K562 (cell line): ENCODE results near the gene PPP1R15A. TPM values are rescaled to one million over a fixed set of nuclear protein-coding genes. Genes with fewer than 3 reads are reported as not detected.
A peak's percentile ranks its signal among the peaks of the same experiment; 100 is the strongest.
"Not testable (repeated sequence)": the region's sequence is repeated elsewhere in the genome, so short reads cannot be mapped to it uniquely, and the experiment has no call there.

Experiments
- ESRRA ChIP-seq: fragments of 450-650 bp; IDR thresholded peaks from 2 replicates; pipeline ENCODE4 v1.6.1; 2014; ENCODE audit warnings: low read depth, mild to moderate bottlenecking, moderate library complexity, borderline replicate concordance
- FOS ChIP-seq: IDR thresholded peaks from 3 replicates; pipeline ENCODE4 v1.6.1; 2011; ENCODE audit not compliant: insufficient read length; ENCODE audit errors: extremely low read depth
- GABPB1 ChIP-seq: sonication (generic); formaldehyde crosslinking; IDR thresholded peaks from 2 replicates; pipeline ENCODE4 v1.8.0; 2022; ENCODE audit warnings: mild to moderate bottlenecking, missing genetic modification reagents
- HDAC1 ChIP-seq, 2 experiments: fragments of 450-650 bp; IDR thresholded peaks; 2 replicates each; pipeline ENCODE4 v1.6.1; 2016 to 2017; ENCODE audit warnings: inconsistent platforms in 1 of 2, mild to moderate bottlenecking in 1 of 2, moderate library complexity in 1 of 2
- RBFOX2 ChIP-seq: fragments of 200-400 bp; formaldehyde crosslinking; IDR thresholded peaks from 2 replicates; pipeline ENCODE4 v1.6.1; 2017; ENCODE audit warnings: low read depth, mild to moderate bottlenecking, low read length, moderate library complexity
- RCOR1 ChIP-seq, 2 experiments: IDR thresholded peaks; 2 replicates each; pipeline ENCODE4 v1.6.1; 2012; ENCODE audit warnings: low read depth in 2 of 2, low read length in 2 of 2, borderline replicate concordance in 1 of 2, improper control_type of control experiment in 1 of 2
- SMARCA5 ChIP-seq: fragments of 450-650 bp; IDR thresholded peaks from 2 replicates; pipeline ENCODE4 v1.6.1; 2016
- TAF1 ChIP-seq: IDR thresholded peaks from 2 replicates; pipeline ENCODE4 v1.6.1; 2011; ENCODE audit warnings: mild to moderate bottlenecking, low read length, moderate library complexity; ENCODE audit not compliant: insufficient read depth, control insufficient read depth, severe bottlenecking; ENCODE audit errors: extremely low read depth
- ZNF41 ChIP-seq: fragments of 250-450 bp; sonication (Bioruptor Pico); conservative IDR thresholded peaks from 2 replicates; pipeline ENCODE4 v1.4.0; 2020; ENCODE audit warnings: mild to moderate bottlenecking
- polyA plus RNA-seq, 8 experiments: library from polyadenylated mRNA; depleted of rRNA in 4 of 8; stranded (reverse) in 5 of 8; unstranded in 3 of 8; fragments of >200 nt; fragmentation: Nextera tagmentation in 2 of 8; fragmentation: Illumina TruSeq in 1 of 8; extraction: Ambion mirVana in 2 of 8; extraction: Trizol in 1 of 8; gene quantifications; 2 replicates each; pipeline versions ENCODE4 v1.2.1 to v1.2.3, GENCODE V29; 2011 to 2014; ENCODE audit warnings: inconsistent platforms in 1 of 8, missing spikeins in 1 of 8
- total RNA-seq, 7 experiments: library from RNA; depleted of rRNA in 6 of 7; stranded (reverse); fragments of >200 nt in 6 of 7; fragmentation: Illumina TruSeq in 2 of 7; extraction: Trizol in 2 of 7; gene quantifications; 2 replicates each; pipeline versions ENCODE4 v1.2.1 to v1.2.3, GENCODE V29; 2011 to 2021; ENCODE audit warnings: low replicate concordance in 1 of 7
- TF ChIP-seq, protein P1 (sequence below): fragments of 450-650 bp; formaldehyde crosslinking; IDR thresholded peaks from 2 replicates; pipeline ENCODE4 v1.4.0; 2022; ENCODE audit warnings: mild to moderate bottlenecking, moderate library complexity
- TF ChIP-seq, protein P2 (sequence below): fragments of 250-450 bp; sonication (Bioruptor Pico); IDR thresholded peaks from 2 replicates; pipeline ENCODE4 v1.9.0; 2021; ENCODE audit warnings: mild to moderate bottlenecking, inconsistent platforms
- TF ChIP-seq, protein P3 (sequence below): fragments of 250-450 bp; sonication (Bioruptor Pico); IDR thresholded peaks from 2 replicates; pipeline ENCODE4 v1.4.0; 2020
- TF ChIP-seq, protein P4 (sequence below), 2 experiments: fragments of 250-450 bp in 1 of 2; fragments of 450-650 bp in 1 of 2; sonication (Bioruptor Pico) in 1 of 2; IDR thresholded peaks; 2 replicates each; pipeline versions ENCODE4 v1.6.1 to v1.8.0; 2016 to 2021; ENCODE audit warnings: mild to moderate bottlenecking in 2 of 2, moderate library complexity in 2 of 2, missing compliant biosample characterization in 1 of 2, missing genetic modification characterization in 1 of 2

PPP1R15A gene
- total and polyA plus RNA-seq, 9 of the 15 experiments (the other 6 are each of a cell fraction or from before 2014, with no cell fraction given): 0.42 to 73.7 (median 44.0) TPM

DNA sequence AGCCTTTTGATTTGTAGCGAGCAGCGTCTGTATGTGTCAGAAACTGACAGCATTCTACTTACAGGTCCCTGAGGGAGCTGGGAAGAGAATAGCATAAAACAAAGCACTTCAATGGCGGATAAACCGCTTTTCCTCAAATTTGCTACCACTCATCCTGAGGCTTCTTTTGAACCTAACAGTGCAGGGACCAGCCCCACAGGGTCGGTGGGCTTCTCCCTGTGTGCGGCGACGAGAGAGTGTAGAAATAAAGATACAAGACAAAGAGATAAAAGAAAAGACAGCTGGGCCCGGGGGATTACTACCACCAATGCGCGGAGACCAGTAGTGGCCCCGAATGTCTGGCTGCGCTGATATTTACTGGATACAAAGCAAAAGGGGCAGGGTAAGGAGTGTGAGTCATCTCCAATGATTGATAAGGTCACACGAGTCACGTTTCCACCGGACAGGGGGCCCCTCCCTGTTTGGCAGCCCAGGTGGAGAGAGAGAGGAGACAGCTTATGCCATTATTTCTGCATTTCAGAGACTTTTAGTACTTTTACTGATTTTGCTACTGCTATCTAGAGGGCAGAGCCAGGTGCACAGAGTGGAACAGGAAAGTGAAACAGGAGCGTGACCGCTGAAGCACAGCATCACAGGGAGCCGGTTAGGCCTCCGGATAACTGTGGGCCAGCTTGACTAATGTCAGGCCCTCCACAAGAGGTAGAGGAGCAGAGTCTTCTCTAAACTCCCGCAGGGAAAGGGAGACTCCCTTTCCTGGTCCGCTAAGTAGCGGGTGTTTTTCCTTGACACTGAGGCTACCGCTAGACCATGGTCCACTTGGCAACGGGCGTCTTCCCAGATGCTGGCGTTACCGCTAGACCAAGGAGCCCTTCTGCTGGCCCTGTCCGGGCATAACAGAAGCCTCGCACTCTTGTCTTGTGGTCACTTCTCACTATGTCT lies 4.1 kb downstream of the PPP1R15A start (continued):
- TF ChIP-seq, protein P1, sequence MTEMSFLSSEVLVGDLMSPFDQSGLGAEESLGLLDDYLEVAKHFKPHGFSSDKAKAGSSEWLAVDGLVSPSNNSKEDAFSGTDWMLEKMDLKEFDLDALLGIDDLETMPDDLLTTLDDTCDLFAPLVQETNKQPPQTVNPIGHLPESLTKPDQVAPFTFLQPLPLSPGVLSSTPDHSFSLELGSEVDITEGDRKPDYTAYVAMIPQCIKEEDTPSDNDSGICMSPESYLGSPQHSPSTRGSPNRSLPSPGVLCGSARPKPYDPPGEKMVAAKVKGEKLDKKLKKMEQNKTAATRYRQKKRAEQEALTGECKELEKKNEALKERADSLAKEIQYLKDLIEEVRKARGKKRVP (CRISPR knock-in tag): peak; percentile 60
- TF ChIP-seq ESRRA: peak; percentile 82
- TF ChIP-seq TAF1: peak; percentile 26
- TF ChIP-seq, protein P2, sequence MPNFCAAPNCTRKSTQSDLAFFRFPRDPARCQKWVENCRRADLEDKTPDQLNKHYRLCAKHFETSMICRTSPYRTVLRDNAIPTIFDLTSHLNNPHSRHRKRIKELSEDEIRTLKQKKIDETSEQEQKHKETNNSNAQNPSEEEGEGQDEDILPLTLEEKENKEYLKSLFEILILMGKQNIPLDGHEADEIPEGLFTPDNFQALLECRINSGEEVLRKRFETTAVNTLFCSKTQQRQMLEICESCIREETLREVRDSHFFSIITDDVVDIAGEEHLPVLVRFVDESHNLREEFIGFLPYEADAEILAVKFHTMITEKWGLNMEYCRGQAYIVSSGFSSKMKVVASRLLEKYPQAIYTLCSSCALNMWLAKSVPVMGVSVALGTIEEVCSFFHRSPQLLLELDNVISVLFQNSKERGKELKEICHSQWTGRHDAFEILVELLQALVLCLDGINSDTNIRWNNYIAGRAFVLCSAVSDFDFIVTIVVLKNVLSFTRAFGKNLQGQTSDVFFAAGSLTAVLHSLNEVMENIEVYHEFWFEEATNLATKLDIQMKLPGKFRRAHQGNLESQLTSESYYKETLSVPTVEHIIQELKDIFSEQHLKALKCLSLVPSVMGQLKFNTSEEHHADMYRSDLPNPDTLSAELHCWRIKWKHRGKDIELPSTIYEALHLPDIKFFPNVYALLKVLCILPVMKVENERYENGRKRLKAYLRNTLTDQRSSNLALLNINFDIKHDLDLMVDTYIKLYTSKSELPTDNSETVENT (CRISPR knock-in tag): peak; percentile 27; the same call in 1 of the 2 replicates
- TF ChIP-seq FOS: peak; percentile 20
- TF ChIP-seq RCOR1 (IDR thresholded peaks at IDR 0.05; ENCODE audit: borderline replicate concordance in 1 of 2, low read depth in 2 of 2, low read length in 2 of 2): peak in 1 of 2 experiments; percentile 68; a peak in 3 of 4 replicates
- peak; percentile 42; the same call in 1 of the 2 replicates for TF ChIP-seq ZNF41 (CRISPR knock-in tag)
- TF ChIP-seq SMARCA5: 0 out of 2 replicates have a peak, but pooled peaks have one; percentile 8
- 0 out of 2 replicates have a peak, but pooled peaks have one; percentile 11 for TF ChIP-seq RBFOX2
- TF ChIP-seq, protein P3, sequence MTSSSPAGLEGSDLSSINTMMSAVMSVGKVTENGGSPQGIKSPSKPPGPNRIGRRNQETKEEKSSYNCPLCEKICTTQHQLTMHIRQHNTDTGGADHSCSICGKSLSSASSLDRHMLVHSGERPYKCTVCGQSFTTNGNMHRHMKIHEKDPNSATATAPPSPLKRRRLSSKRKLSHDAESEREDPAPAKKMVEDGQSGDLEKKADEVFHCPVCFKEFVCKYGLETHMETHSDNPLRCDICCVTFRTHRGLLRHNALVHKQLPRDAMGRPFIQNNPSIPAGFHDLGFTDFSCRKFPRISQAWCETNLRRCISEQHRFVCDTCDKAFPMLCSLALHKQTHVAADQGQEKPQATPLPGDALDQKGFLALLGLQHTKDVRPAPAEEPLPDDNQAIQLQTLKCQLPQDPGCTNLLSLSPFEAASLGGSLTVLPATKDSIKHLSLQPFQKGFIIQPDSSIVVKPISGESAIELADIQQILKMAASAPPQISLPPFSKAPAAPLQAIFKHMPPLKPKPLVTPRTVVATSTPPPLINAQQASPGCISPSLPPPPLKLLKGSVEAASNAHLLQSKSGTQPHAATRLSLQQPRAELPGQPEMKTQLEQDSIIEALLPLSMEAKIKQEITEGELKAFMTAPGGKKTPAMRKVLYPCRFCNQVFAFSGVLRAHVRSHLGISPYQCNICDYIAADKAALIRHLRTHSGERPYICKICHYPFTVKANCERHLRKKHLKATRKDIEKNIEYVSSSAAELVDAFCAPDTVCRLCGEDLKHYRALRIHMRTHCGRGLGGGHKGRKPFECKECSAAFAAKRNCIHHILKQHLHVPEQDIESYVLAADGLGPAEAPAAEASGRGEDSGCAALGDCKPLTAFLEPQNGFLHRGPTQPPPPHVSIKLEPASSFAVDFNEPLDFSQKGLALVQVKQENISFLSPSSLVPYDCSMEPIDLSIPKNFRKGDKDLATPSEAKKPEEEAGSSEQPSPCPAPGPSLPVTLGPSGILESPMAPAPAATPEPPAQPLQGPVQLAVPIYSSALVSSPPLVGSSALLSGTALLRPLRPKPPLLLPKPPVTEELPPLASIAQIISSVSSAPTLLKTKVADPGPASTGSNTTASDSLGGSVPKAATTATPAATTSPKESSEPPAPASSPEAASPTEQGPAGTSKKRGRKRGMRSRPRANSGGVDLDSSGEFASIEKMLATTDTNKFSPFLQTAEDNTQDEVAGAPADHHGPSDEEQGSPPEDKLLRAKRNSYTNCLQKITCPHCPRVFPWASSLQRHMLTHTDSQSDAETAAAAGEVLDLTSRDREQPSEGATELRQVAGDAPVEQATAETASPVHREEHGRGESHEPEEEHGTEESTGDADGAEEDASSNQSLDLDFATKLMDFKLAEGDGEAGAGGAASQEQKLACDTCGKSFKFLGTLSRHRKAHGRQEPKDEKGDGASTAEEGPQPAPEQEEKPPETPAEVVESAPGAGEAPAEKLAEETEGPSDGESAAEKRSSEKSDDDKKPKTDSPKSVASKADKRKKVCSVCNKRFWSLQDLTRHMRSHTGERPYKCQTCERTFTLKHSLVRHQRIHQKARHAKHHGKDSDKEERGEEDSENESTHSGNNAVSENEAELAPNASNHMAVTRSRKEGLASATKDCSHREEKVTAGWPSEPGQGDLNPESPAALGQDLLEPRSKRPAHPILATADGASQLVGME (CRISPR knock-in tag): 0 out of 2 replicates have a peak, but pooled peaks have one; percentile 48
- TF ChIP-seq HDAC1 (IDR thresholded peaks at IDR 0.05): peak; percentile 35 to 73; a peak in 2 of 4 replicates
- TF ChIP-seq GABPB1 (CRISPR knock-in tag): peak; percentile 58
- TF ChIP-seq, protein P4, sequence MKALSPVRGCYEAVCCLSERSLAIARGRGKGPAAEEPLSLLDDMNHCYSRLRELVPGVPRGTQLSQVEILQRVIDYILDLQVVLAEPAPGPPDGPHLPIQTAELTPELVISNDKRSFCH (CRISPR knock-in tag; IDR thresholded peaks at IDR 0.05): not testable (repeated sequence)
- TF ChIP-seq, protein P4 (tag; IDR thresholded peaks at IDR 0.05): 0 out of 2 replicates have a peak, but pooled peaks have one; percentile 40
